Tibial nerve (tissue), 4 donors: Measurements from ENCODE around the gene TTC9B.

ENCODE experiments used
- CTCF ChIP-seq, 5 experiments: fragments of 200-600 bp in 3 of 5; fragments of 450-650 bp in 2 of 5; sonication (generic) in 3 of 5; IDR thresholded peaks; one replicate each; pipeline ENCODE4 v1.5.1; 2016 to 2019; ENCODE audit warnings: antibody characterized with exemption in 5 of 5, mild to moderate bottlenecking in 3 of 5, moderate library complexity in 2 of 5
- EP300 ChIP-seq, 2 donors: sonication (generic); formaldehyde crosslinking; IDR thresholded peaks; one replicate each; pipeline ENCODE4 v1.6.1; 2017; ENCODE audit warnings: antibody characterized with exemption in 2 of 2, mild to moderate bottlenecking in 1 of 2
- POLR2A ChIP-seq, 2 donors: fragments of 450-650 bp; IDR thresholded peaks; one replicate each; pipeline ENCODE4 v1.6.1; 2017; ENCODE audit warnings: antibody characterized with exemption in 2 of 2, mild to moderate bottlenecking in 2 of 2, moderate library complexity in 2 of 2

GRCh38 chr19:40251991-40252390 is 33.8 kb upstream of the TTC9B start:
- no peak for TF ChIP-seq POLR2A (IDR thresholded peaks at IDR 0.05)
- no peak for TF ChIP-seq CTCF (IDR thresholded peaks at IDR 0.05)
- no peak for TF ChIP-seq EP300 (IDR thresholded peaks at IDR 0.05)
